ENCODE data around the gene POLD4.

GRCh38 chr11:67400251-67400941 lies 47.0 kb upstream of the POLD4 start:
- no peak for TF ChIP-seq CTCF (IDR thresholded peaks at IDR 0.05)
- TF ChIP-seq, protein P1, sequence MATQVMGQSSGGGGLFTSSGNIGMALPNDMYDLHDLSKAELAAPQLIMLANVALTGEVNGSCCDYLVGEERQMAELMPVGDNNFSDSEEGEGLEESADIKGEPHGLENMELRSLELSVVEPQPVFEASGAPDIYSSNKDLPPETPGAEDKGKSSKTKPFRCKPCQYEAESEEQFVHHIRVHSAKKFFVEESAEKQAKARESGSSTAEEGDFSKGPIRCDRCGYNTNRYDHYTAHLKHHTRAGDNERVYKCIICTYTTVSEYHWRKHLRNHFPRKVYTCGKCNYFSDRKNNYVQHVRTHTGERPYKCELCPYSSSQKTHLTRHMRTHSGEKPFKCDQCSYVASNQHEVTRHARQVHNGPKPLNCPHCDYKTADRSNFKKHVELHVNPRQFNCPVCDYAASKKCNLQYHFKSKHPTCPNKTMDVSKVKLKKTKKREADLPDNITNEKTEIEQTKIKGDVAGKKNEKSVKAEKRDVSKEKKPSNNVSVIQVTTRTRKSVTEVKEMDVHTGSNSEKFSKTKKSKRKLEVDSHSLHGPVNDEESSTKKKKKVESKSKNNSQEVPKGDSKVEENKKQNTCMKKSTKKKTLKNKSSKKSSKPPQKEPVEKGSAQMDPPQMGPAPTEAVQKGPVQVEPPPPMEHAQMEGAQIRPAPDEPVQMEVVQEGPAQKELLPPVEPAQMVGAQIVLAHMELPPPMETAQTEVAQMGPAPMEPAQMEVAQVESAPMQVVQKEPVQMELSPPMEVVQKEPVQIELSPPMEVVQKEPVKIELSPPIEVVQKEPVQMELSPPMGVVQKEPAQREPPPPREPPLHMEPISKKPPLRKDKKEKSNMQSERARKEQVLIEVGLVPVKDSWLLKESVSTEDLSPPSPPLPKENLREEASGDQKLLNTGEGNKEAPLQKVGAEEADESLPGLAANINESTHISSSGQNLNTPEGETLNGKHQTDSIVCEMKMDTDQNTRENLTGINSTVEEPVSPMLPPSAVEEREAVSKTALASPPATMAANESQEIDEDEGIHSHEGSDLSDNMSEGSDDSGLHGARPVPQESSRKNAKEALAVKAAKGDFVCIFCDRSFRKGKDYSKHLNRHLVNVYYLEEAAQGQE (IDR thresholded peaks at IDR 0.05; ENCODE audit: insufficient read depth in 1 of 2, low read depth in 2 of 2, low read length in 1 of 2) = no peak
- TF ChIP-seq POLR2AphosphoS5 (IDR thresholded peaks at IDR 0.05; ENCODE audit: low read depth, low read length) = no peak
- no peak for TF ChIP-seq SIN3A (IDR thresholded peaks at IDR 0.05; ENCODE audit: borderline replicate concordance, insufficient read depth, low read depth, low read length)
- no peak for TF ChIP-seq TCF7L2 (IDR thresholded peaks at IDR 0.05; ENCODE audit: low read depth, low read length)
